ENCODE data around the gene CAMK2N2.

CAMK2N2 gene

DNA sequence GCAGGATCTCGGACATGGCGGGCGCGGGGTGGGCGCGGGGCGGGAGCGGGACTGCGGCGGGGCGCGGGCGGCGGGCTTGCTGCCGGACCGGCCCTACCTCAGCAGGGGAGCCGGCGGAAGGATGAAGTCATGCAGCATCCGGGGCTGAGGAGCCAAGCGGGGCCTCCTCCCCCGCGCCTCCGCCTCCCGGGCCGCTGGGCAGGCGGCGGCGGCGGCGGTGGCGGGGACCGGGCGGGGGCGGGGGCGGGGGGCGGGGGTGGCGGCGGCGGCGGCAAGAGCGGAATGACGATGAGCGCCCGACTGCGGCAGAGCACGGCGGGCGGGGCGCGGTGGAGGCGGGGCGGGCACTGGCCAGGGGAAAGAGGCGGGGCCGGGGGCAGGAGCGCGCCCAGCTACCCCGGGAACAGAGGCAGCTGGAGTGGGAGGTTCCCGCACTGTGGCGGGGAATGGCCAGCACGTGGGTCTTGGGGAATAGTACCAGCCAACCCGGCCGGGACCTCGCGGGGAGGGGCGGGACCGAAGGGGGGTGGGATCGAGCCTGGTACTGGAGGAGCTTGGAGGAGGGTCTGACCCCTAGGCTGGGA, at the start of gene CAMK2N2:
Gene CAMK2N2, minus strand, starts transcription at position 284 of the 584 bp plus-strand sequence. Its CDS starts 268 bp downstream, at position 16.
- peak; percentile 45 for DNase-seq (ENCODE audit: low read depth)

DNA sequence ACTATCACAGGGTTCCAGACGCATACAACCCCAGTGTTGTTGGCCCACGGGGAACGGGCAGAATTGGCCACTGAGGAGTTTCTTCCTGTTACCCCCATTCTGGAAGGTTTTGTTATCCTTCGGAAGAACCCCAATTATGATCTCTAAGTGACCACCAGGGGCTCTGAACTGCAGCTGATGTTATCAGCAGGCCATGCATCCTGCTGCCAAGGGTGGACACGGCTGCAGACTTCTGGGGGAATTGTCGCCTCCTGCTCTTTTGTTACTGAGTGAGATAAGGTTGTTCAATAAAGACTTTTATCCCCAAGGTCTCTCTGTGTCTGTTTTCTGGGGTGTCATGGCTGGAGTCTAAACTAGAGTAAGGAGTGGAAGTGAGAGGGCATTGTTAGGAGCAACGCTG, 47.4 kb upstream of the CAMK2N2 start:
- no peak for DNase-seq (ENCODE audit: low read depth)

DNA sequence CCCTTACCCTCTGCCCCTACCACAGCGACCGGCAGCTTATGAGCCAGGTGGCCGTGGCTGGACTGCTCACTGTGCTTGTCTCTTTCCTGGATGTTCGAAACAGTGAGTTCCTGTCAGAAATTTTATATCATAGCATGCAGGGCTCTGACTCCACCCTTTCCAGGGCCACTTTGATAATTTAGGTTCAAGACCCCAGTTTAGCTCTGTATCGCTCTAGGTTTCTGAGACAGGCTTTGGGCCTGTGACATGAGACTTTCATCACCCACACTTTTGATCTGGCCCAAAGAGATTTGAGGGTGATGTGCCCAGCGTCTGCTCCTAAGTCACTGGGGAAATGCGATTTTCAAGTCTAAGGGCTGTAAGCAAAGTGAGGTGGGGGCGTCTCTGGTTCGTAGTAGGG, 46.6 kb upstream of the CAMK2N2 start:
- no peak for DNase-seq (ENCODE audit: low read depth)

DNA sequence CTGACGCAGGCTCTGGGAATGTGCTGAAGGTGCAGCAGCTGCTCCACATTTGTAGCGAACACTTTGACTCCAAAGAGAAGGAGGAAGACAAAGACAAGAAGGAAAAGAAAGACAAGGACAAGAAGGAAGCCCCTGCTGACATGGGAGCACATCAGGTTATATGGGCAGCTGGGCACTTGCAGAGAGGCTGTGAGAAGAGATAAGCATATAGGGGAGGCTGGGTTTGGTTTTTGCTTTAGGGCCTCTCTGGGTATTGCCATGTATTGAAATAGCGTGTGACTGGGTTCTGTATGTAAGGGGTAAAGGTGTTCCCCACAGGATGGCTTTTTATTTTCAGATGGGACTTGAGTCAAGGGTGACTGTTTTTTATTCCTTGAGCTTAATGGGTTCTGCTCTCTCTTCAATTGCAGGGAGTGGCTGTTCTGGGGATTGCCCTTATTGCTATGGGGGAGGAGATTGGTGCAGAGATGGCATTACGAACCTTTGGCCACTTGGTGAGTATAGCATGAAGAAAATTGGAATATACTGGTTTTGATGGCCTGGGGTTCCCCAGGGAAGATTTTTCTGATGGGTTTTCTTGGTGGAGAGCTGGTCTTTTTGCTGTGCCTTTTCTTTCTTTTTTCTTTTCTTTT, 45.1 kb upstream of the CAMK2N2 start:
- no peak for DNase-seq (ENCODE audit: low read depth)

DNA sequence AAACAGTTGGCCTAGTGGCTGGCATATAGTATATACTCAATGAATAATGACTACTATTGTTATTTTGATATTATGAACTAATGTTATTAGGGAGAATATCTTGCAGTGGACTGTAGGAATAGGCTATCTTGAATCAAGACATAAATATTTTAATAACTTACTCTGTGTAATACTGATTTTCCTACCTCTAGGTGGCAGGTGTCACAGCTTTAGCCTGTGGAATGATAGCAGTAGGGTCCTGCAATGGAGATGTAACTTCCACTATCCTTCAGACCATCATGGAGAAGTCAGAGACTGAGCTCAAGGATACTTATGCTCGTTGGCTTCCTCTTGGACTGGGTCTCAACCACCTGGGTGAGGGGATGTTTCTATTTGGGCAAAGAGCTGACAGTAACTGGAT, 44.2 kb upstream of the CAMK2N2 start:
- DNase-seq (ENCODE audit: low read depth), result no peak

DNA sequence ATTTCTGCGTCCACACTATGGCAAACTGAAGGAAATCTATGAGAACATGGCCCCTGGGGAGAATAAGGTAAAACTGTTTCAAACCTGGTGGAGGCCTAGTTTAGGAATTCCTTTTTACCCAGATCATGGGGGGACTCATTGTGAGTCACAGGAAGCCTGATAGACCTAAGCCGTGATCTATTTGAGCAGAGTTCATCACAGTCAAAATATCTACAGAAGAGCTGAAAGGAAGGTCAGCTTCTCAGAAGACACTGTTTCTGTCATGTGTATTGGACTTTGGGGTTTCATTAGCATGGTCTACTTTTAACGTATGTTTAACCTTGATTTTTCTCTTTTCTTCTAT, 39.0 kb upstream of the CAMK2N2 start:
- DNase-seq (ENCODE audit: low read depth), result peak; percentile 84

DNA sequence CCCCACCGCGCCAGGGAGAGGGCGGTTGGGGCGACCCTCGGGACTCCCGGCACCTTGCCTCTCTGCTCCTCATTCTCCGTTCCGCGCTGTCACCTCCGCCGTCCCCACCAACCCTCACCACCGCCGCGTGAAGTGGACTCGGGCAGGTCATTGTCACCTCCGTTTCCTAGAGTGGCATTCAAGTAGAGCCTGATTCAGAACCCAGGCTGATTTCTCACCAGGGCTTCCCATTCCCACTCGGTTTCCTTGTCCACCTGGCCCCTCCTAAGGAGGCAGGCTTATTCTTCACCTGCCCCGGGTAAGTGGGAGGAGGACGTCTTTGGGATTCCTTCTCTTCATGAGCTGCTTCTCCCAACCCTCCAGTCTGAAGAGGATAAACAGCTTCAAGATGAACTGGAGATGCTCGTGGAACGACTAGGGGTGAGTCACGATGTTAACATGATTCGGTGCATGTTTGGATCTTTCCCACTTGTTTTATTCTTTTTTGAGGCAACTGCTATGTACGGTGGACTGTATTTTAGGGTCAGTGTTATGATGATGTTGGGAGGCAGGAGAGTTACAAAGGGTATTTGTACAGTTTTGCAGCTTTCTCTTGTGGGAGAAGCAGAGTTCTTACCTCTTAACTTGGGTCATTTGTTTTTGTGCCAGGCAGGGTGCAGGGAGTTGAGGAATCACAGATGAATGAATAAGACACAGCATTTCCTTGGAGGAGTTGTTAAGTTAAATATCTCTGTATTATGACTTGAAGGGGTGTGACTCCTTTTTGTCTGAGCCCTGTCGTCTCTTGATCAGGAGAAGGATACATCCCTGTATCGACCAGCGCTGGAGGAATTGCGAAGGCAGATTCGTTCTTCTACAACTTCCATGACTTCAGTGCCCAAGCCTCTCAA, 38.4 kb upstream of the CAMK2N2 start:
- peak; percentile 14 for DNase-seq (ENCODE audit: low read depth)

DNA sequence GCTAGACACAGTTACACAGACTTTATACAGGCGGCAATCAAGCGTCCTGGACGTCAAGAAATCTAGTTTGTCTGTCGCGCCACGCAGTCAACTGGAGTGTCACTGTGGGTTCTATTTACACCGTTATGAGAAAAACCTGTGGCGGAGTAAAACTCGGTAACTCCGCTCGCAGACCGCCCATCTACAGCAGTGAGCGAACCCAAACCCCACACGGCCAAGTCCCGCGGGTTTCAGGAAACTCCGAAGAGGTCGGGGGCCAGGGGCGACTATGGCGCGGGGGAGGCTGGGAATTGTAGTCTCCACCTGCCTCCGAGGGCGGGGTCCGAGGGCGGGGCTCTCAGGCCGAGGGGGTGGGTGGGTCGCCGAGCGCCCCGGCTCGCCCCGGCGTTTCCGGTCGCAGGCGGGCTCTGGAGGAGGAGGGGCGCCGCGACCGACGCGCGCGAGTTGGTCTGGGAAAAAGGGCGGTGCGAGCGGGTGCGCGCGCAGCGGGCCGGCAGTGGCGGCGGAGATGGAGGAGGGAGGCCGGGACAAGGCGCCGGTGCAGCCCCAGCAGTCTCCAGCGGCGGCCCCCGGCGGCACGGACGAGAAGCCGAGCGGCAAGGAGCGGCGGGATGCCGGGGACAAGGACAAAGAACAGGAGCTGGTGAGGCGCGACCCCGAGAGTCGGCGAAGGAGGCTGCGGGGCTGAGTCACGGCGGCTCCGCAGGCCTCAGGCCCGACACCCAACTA, 37.6 kb upstream of the CAMK2N2 start, which contains the start of gene PSMD2:
Gene PSMD2, plus strand, starts transcription at position 483 of the 729 bp plus-strand sequence. Its CDS starts 26 bp downstream, at position 509.
- peak; percentile 69 for DNase-seq (ENCODE audit: low read depth)

DNA sequence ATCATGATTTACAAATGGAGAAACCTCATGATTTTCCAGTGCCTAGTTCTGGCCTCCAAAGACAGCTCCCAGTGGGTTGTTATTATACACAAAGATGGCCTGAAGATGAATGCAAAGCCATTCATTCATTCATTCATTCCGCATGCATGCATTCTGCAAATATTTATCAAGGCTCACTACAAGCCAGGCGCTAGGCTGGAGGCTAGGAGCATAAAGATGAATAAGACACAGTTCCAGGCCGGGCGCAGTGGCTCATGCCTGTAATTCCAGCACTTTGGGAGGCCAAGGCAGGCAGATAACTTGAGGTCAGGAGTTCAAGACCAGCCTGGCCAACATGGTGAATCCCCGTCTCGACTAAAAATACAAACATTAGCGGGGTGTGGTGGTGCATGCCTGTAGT, 35.3 kb upstream of the CAMK2N2 start:
- DNase-seq (ENCODE audit: low read depth), result no peak

DNA sequence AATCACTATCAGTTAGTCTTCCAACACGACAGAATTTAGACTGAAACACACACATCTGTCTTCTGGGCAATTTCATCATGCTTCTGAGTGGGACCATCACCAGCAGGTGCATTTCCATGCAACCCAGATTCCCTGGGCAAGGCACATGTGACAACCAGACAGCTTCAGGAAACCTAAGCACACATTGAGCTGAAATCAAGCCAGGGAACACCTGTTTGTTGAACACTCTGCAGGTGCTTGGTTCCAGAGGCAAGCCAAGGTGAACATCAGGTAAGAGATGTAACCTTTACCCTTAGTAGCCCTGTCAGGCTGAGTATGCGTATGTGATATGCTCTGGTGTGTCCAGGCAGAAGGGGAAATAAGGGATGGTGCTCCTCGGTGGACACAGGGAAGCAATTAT, 34.4 kb upstream of the CAMK2N2 start:
- DNase-seq (ENCODE audit: low read depth), result no peak

DNA sequence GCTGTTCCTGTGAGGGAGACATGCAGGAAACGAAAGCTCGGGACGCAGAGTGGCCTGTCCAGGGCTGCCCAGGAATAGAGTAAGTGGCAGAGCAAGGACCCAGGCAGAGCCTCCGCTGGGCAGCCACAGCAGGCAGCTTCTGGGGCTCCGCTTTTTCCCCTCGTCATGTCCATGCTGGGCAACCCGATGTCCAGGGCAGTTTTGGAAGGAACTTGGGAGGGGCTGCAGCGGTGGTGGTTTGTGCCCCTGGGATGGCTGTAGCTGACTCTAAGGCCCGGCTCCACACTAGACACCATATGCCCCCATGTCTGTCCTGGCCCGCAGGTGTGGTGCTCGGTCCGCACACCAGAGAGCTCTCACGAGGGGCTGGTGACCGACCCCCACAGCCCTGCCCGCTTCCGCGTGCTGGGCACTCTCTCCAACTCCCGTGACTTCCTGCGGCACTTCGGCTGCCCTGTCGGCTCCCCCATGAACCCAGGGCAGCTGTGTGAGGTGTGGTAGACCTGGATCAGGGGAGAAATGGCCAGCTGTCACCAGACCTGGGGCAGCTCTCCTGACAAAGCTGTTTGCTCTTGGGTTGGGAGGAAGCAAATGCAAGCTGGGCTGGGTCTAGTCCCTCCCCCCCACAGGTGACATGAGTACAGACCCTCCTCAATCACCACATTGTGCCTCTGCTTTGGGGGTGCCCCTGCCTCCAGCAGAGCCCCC, 30.5 kb upstream of the CAMK2N2 start:
- DNase-seq (ENCODE audit: low read depth), result no peak

DNA sequence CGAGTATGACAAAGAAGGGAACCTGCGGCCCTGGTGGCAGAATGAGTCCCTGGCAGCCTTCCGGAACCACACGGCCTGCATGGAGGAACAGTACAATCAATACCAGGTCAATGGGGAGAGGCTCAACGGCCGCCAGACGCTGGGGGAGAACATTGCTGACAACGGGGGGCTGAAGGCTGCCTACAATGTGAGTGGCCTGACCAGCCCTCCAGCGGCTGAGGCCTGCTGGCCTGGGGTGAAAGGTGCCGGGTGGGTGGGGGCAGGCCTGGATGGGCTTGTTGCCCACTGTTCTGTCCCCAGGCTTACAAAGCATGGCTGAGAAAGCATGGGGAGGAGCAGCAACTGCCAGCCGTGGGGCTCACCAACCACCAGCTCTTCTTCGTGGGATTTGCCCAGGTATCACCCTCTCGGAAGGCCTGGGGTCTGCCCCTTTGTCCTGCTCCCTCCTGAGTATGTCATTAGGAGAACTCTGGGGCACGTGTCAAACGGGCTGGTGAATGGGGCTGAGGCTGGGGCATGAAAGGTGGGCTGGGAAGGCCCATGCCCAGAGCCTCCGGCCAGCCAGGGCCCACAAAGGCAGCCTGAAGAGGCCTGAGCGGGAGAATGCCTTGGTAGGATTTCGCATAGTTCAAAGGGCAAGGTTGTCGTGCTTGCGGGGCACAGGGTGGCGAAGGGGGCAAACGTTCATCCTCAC, 29.8 kb upstream of the CAMK2N2 start:
- DNase-seq (ENCODE audit: low read depth), result no peak

DNA sequence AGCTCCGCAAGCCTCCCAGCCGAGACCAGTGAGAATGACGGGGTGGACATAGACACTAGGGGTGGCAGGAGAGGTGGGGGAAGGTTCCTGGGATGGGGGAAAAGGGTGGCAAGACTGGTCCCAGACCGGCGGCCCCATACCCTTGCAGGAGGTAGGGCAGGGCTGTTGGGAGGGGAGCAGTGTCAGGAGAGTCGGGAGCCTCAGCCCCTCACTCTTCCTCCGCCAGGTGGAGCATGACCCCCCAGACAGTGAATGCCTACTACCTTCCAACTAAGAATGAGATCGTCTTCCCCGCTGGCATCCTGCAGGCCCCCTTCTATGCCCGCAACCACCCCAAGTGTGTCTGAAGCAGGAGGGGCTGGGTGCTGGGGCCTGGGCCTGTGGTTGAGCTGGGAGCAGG, 29.0 kb upstream of the CAMK2N2 start:
- DNase-seq (ENCODE audit: low read depth), result no peak

DNA sequence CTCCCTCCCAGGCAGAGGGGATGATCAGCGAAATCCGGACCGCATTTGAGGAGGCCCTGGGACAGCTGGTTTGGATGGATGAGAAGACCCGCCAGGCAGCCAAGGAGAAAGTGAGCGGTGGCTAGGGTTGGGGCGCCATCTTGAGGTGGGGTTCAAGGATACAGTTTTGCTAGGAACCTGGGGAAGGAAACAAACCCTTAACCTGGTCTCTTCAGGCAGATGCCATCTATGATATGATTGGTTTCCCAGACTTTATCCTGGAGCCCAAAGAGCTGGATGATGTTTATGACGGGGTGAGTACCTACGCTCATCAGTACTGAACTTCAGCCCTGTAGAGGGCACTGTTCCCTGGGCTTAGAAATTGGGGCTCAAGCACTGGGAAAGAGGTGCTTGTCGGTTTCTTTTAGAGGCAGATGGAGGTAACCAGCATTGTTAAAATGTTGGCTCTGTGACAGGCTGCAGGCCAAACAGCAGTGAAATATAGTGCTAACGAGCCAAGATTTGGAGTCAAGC, 28.1 kb upstream of the CAMK2N2 start:
- DNase-seq (ENCODE audit: low read depth), result no peak

DNA sequence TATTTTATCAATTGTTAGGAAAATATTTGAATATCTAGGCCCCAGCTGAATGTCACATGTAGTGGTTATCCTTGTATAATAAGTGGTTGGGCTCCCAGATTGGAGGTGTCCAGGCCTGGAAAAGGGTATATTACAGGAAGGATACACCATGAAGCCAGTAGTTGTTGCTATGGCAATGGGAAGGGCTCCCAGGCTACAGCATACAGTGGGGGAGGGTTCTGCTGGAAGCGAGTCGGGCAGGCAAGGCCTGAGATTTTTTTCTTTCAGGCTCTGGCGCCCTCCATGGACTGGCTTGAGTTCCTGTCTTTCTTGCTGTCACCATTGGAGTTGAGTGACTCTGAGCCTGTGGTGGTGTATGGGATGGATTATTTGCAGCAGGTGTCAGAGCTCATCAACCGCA, 23.3 kb upstream of the CAMK2N2 start:
- DNase-seq (ENCODE audit: low read depth), result no peak

DNA sequence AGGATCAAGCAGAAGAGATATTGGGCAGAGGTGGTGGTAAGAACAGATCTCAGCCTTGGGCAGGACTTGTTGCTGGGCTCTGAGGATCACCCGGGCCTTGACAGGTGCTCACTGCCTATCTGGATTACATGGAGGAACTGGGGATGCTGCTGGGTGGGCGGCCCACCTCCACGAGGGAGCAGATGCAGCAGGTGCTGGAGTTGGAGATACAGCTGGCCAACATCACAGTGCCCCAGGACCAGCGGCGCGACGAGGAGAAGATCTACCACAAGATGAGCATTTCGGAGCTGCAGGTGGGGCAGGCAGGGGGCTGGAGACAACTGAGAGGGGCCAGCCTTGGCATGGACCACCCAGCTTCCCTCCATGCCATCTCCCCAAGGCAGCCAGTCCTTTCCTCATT, 22.3 kb upstream of the CAMK2N2 start:
- no peak for DNase-seq (ENCODE audit: low read depth)

DNA sequence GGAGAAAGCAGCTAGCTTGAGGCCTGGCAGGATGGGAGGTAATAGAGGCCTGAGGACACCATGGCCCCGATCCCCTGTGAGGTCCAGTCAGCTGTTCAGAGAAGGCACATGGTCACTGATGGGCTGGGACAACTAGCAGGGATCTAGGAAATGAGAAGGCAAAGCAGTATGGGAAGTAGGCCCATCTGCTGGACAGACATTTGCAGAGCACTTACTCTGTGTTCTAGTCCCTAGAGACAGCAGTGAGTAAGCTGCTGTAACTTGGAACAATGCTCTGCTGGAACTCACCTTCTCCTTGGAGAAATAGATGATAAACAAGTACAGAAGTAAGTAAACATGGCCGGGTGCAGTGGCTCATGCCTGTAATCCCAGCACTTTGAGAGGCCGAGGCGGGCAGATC, 21.6 kb upstream of the CAMK2N2 start:
- DNase-seq (ENCODE audit: low read depth), result no peak

DNA sequence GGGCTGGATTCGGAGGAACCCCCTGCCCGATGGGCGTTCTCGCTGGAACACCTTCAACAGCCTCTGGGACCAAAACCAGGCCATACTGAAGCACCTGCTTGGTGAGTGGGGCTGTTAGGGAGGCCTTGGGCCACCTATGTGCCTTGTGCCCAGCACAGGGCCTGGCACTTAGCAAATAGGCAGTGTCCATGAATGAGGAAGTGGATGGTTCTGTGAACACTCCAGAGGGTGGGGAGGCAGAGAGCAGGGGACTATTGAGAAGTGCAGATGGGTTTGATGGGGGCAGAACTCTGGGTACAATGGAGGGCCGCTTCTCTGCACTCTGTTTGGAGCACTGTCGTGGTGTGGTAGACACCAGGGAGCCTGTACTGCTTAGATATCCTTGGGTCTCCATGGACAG, 16.0 kb upstream of the CAMK2N2 start:
- no peak for DNase-seq (ENCODE audit: low read depth)

DNA sequence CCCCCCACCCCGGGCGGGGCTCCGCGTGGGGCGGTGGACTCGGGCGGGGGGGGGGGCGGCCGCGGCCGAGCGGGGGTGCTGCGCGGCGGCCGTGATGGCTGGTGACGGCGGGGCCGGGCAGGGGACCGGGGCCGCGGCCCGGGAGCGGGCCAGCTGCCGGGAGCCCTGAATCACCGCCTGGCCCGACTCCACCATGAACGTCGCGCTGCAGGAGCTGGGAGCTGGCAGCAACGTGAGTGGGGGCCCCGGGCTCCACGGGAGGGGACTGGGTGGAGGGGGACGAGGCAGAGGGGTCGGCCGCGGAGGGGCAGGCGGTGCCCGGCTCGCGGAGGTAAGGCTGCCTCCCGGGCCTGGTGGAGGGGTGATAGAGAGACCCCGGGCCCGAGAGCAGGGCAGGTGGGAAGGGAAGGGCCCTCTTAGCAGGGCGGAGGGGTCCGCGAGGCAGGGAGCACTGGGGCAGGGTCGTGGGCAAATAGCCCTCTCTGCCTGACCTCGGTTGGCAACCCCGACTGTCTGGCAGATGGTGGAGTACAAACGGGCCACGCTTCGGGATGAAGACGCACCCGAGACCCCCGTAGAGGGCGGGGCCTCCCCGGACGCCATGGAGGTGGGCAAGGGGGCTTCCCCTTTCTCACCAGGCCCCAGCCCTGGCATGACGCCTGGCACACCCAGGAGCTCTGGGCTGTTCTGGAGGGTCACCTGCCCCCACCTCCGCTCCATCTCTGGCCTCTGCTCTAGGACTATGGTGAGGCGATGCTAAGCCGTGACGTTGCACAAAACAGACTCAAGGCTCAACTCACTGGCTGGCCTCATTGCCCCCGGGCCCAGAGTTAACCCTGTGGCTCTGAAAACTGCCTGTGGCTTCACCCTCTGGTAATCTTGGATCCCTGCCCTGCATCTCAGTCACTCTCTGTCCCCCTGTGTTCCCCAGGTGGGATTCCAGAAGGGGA, 14.9 kb upstream of the CAMK2N2 start, which contains the start of gene ECE2:
Gene ECE2, plus strand, starts transcription at position 62 of the 950 bp plus-strand sequence. Its CDS starts 132 bp downstream, at position 194.
- no peak for DNase-seq (ENCODE audit: low read depth)

DNA sequence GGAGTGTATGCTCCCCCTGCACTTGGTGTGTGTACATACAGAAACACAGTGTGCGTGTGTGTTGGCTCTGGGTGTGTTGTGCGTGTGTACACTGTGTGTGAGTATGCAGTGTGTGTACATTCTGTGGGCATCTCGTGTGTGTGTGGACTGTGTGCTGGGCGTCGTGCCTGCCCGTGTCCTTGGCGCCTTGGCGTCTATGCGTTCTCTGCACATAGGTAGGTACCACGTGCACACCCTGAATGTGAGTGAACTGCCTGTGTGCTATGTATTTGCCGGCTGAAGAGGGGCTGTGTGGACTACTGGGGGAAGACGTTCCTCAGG, 14.0 kb upstream of the CAMK2N2 start:
- no peak for DNase-seq (ENCODE audit: low read depth)
